ENCODE results near the gene C5.
A peak's percentile ranks its signal among the peaks of the same experiment; 100 is the strongest.

C5 gene

GRCh38 chr9:120937127-120937526 lies 112.9 kb downstream of the C5 start:
- Histone ChIP-seq H3K4me1 (ENCODE audit: control insufficient read depth in 5 of 5, insufficient read depth in 5 of 5, low read length in 5 of 5) (peaks cover 11 to 46% (median 45%) of the 10 kb centered on the region in 5 donors), H3K27ac (ENCODE audit: low read depth, low read length) (peak overlapping the region; percentile 97), H3K4me3 (ENCODE audit: low read depth in 1 of 5, low read length in 5 of 5) (no peak overlapping the region)

GRCh38 chr9:120936764-120937122 lies 113.3 kb downstream of the C5 start:
- no peaks in the 10 kb centered on the region for H3K27me3 ChIP-seq (ENCODE audit: control insufficient read depth in 5 of 5, insufficient read depth in 4 of 5, low read length in 5 of 5)
- H3K27ac ChIP-seq (ENCODE audit: low read depth, low read length) = peak overlapping the region; percentile 97
- no peaks in the 10 kb centered on the region for H3K9me3 ChIP-seq (ENCODE audit: control insufficient read depth in 5 of 5, low read length in 5 of 5)
- H3K9ac ChIP-seq (ENCODE audit: low read length in 5 of 5) = no peak overlapping the region
- H3K4me3 ChIP-seq (ENCODE audit: low read depth in 1 of 5, low read length in 5 of 5) = no peak overlapping the region
- H3K4me1 ChIP-seq (ENCODE audit: control insufficient read depth in 5 of 5, insufficient read depth in 5 of 5, low read length in 5 of 5) = peaks cover 11 to 46% (median 42%) of the 10 kb centered on the region in 5 donors
- H3K36me3 ChIP-seq (ENCODE audit: control insufficient read depth in 5 of 5, insufficient read depth in 5 of 5, low read length in 5 of 5) = no peaks in the 10 kb centered on the region

More at GRCh38 chr9:120937127-120937526, 112.9 kb downstream of the C5 start:
- Histone ChIP-seq H3K36me3 (ENCODE audit: control insufficient read depth in 5 of 5, insufficient read depth in 5 of 5, low read length in 5 of 5) (no peaks in the 10 kb centered on the region), H3K9me3 (ENCODE audit: control insufficient read depth in 5 of 5, low read length in 5 of 5) (no peaks in the 10 kb centered on the region), H3K27me3 (ENCODE audit: control insufficient read depth in 5 of 5, insufficient read depth in 4 of 5, low read length in 5 of 5) (no peaks in the 10 kb centered on the region), H3K9ac (ENCODE audit: low read length in 5 of 5) (peak overlapping the region in 1 of 5 donors; percentile 41)

GRCh38 chr9:120936011-120936763 lies 113.9 kb downstream of the C5 start:
- Histone ChIP-seq H3K27ac (ENCODE audit: low read depth, low read length) (peak overlapping the region; percentile 97), H3K27me3 (ENCODE audit: control insufficient read depth in 5 of 5, insufficient read depth in 4 of 5, low read length in 5 of 5) (no peaks in the 10 kb centered on the region), H3K4me1 (ENCODE audit: control insufficient read depth in 5 of 5, insufficient read depth in 5 of 5, low read length in 5 of 5) (peaks cover 14 to 46% (median 43%) of the 10 kb centered on the region in 5 donors), H3K4me3 (ENCODE audit: low read depth in 1 of 5, low read length in 5 of 5) (peak overlapping the region; percentile 6 to 58 (median 25)), H3K9me3 (ENCODE audit: control insufficient read depth in 5 of 5, low read length in 5 of 5) (no peaks in the 10 kb centered on the region), H3K36me3 (ENCODE audit: control insufficient read depth in 5 of 5, insufficient read depth in 5 of 5, low read length in 5 of 5) (no peaks in the 10 kb centered on the region), H3K9ac (ENCODE audit: low read length in 5 of 5) (peak overlapping the region; percentile 6 to 85 (median 25))

- Histone ChIP-seq H3K4me3 (ENCODE audit: low read depth in 1 of 5, low read length in 5 of 5) (peak overlapping the region in 1 of 5 donors; percentile 19), H3K9me3 (ENCODE audit: control insufficient read depth in 5 of 5, low read length in 5 of 5) (no peaks in the 10 kb centered on the region), H3K36me3 (ENCODE audit: control insufficient read depth in 5 of 5, insufficient read depth in 5 of 5, low read length in 5 of 5) (no peaks in the 10 kb centered on the region), H3K27ac (ENCODE audit: low read depth, low read length) (peak overlapping the region; percentile 97), H3K27me3 (ENCODE audit: control insufficient read depth in 5 of 5, insufficient read depth in 4 of 5, low read length in 5 of 5) (no peaks in the 10 kb centered on the region), H3K9ac (ENCODE audit: low read length in 5 of 5) (peak overlapping the region; percentile 6 to 85 (median 25)), H3K4me1 (ENCODE audit: control insufficient read depth in 5 of 5, insufficient read depth in 5 of 5, low read length in 5 of 5) (peaks cover 14 to 47% (median 43%) of the 10 kb centered on the region in 5 donors)
These were observed 114.7 kb downstream of the C5 start for GRCh38 chr9:120935383-120935857.

- H3K4me1 ChIP-seq (ENCODE audit: control insufficient read depth in 5 of 5, insufficient read depth in 5 of 5, low read length in 5 of 5) = peaks cover 14 to 50% (median 46%) of the 10 kb centered on the region in 5 donors
These were observed 115.8 kb downstream of the C5 start for GRCh38 chr9:120934281-120934680.

GRCh38 chr9:120933310-120934055 lies 116.6 kb downstream of the C5 start:
- Histone ChIP-seq H3K9ac (ENCODE audit: low read length in 5 of 5) (no peak overlapping the region), H3K27me3 (ENCODE audit: control insufficient read depth in 5 of 5, insufficient read depth in 4 of 5, low read length in 5 of 5) (no peaks in the 10 kb centered on the region), H3K4me1 (ENCODE audit: control insufficient read depth in 5 of 5, insufficient read depth in 5 of 5, low read length in 5 of 5) (peaks cover 14 to 57% (median 51%) of the 10 kb centered on the region in 5 donors), H3K36me3 (ENCODE audit: control insufficient read depth in 5 of 5, insufficient read depth in 5 of 5, low read length in 5 of 5) (no peaks in the 10 kb centered on the region), H3K27ac (ENCODE audit: low read depth, low read length) (no peak overlapping the region), H3K4me3 (ENCODE audit: low read depth in 1 of 5, low read length in 5 of 5) (no peak overlapping the region), H3K9me3 (ENCODE audit: control insufficient read depth in 5 of 5, low read length in 5 of 5) (no peaks in the 10 kb centered on the region)

More at GRCh38 chr9:120934281-120934680, 115.8 kb downstream of the C5 start:
- Histone ChIP-seq H3K9me3 (ENCODE audit: control insufficient read depth in 5 of 5, low read length in 5 of 5) (no peaks in the 10 kb centered on the region), H3K4me3 (ENCODE audit: low read depth in 1 of 5, low read length in 5 of 5) (no peak overlapping the region), H3K27ac (ENCODE audit: low read depth, low read length) (peak overlapping the region; percentile 30), H3K9ac (ENCODE audit: low read length in 5 of 5) (no peak overlapping the region), H3K27me3 (ENCODE audit: control insufficient read depth in 5 of 5, insufficient read depth in 4 of 5, low read length in 5 of 5) (no peaks in the 10 kb centered on the region), H3K36me3 (ENCODE audit: control insufficient read depth in 5 of 5, insufficient read depth in 5 of 5, low read length in 5 of 5) (no peaks in the 10 kb centered on the region)

- Histone ChIP-seq H3K9ac (ENCODE audit: low read length in 5 of 5) (peak overlapping the region in 1 of 5 donors; percentile 38), H3K4me1 (ENCODE audit: control insufficient read depth in 5 of 5, insufficient read depth in 5 of 5, low read length in 5 of 5) (peaks cover 14 to 66% (median 52%) of the 10 kb centered on the region in 5 donors), H3K27ac (ENCODE audit: low read depth, low read length) (peak overlapping the region; percentile 66)
These were observed 117.8 kb downstream of the C5 start for GRCh38 chr9:120932086-120932823.

GRCh38 chr9:120931231-120932085 lies 118.6 kb downstream of the C5 start:
- H3K9ac ChIP-seq (ENCODE audit: low read length in 5 of 5) = peak overlapping the region in 2 of 5 donors; percentile 38 to 43
- no peaks in the 10 kb centered on the region for H3K36me3 ChIP-seq (ENCODE audit: control insufficient read depth in 5 of 5, insufficient read depth in 5 of 5, low read length in 5 of 5)
- peaks cover 14 to 61% (median 45%) of the 10 kb centered on the region in 5 donors for H3K4me1 ChIP-seq (ENCODE audit: control insufficient read depth in 5 of 5, insufficient read depth in 5 of 5, low read length in 5 of 5)
- no peaks in the 10 kb centered on the region for H3K9me3 ChIP-seq (ENCODE audit: control insufficient read depth in 5 of 5, low read length in 5 of 5)
- H3K27me3 ChIP-seq (ENCODE audit: control insufficient read depth in 5 of 5, insufficient read depth in 4 of 5, low read length in 5 of 5) = no peaks in the 10 kb centered on the region
- H3K4me3 ChIP-seq (ENCODE audit: low read depth in 1 of 5, low read length in 5 of 5) = no peak overlapping the region
- H3K27ac ChIP-seq (ENCODE audit: low read depth, low read length) = peak overlapping the region; percentile 66

More at GRCh38 chr9:120932086-120932823, 117.8 kb downstream of the C5 start:
- Histone ChIP-seq H3K4me3 (ENCODE audit: low read depth in 1 of 5, low read length in 5 of 5) (no peak overlapping the region), H3K36me3 (ENCODE audit: control insufficient read depth in 5 of 5, insufficient read depth in 5 of 5, low read length in 5 of 5) (no peaks in the 10 kb centered on the region), H3K9me3 (ENCODE audit: control insufficient read depth in 5 of 5, low read length in 5 of 5) (no peaks in the 10 kb centered on the region), H3K27me3 (ENCODE audit: control insufficient read depth in 5 of 5, insufficient read depth in 4 of 5, low read length in 5 of 5) (no peaks in the 10 kb centered on the region)

GRCh38 chr9:120929229-120929791 lies 120.8 kb downstream of the C5 start:
- Histone ChIP-seq H3K27ac (ENCODE audit: low read depth, low read length) (peak overlapping the region; percentile 78), H3K4me3 (ENCODE audit: low read depth in 1 of 5, low read length in 5 of 5) (peak overlapping the region; percentile 62 to 79 (median 69)), H3K9ac (ENCODE audit: low read length in 5 of 5) (peak overlapping the region in 4 of 5 donors; percentile 73 to 87 (median 83)), H3K27me3 (ENCODE audit: control insufficient read depth in 5 of 5, insufficient read depth in 4 of 5, low read length in 5 of 5) (no peaks in the 10 kb centered on the region), H3K9me3 (ENCODE audit: control insufficient read depth in 5 of 5, low read length in 5 of 5) (no peaks in the 10 kb centered on the region), H3K36me3 (ENCODE audit: control insufficient read depth in 5 of 5, insufficient read depth in 5 of 5, low read length in 5 of 5) (no peaks in the 10 kb centered on the region), H3K4me1 (ENCODE audit: control insufficient read depth in 5 of 5, insufficient read depth in 5 of 5, low read length in 5 of 5) (peaks cover 2 to 39% (median 26%) of the 10 kb centered on the region in 5 donors)

Measured in subcutaneous abdominal adipose tissue (tissue), 5 donors.